GM10266 (cell line): ENCODE data around the gene ATG14.

Source experiments
- DNase-seq: peaks from one replicate; pipeline ENCODE4 v3.0.0; 2012; ENCODE audit errors: extremely low spot score
- TF ChIP-seq, protein P1 (sequence below): IDR thresholded peaks from 2 replicates; pipeline ENCODE4 v1.5.1; 2012; ENCODE audit warnings: mild to moderate bottlenecking, low read depth; ENCODE audit not compliant: control insufficient read depth, insufficient read depth; ENCODE audit errors: missing control alignments

ATG14 gene

DNA sequence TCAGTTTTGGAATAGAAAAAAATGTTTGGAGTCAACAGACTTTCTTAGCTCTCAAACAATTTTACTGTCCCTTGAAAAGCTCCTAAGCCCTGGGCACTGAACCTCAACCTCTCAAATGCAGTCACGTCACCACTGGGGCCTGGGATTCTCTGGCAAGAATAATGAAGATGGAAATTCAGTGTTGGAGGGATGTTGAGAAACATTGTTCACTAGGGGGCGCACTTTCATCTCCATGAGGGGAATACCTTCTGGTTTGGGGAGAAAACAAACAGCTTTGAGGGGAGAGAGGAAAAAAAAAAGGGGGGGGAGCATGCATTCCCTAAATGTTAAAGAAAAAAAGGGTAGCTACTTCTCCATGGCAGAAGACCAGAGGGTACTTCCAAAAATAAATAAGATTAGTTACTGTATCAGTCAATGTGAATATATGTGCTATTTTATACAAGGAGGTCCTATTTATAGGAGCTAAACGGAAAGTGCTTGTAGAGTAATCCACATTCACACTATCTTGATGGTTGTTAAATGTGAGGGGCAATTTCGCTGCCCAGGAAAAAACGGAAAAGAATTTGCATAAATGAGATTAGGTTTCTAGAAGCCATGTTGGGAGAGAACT is 34.6 kb upstream of the ATG14 start:
- TF ChIP-seq, protein P1, sequence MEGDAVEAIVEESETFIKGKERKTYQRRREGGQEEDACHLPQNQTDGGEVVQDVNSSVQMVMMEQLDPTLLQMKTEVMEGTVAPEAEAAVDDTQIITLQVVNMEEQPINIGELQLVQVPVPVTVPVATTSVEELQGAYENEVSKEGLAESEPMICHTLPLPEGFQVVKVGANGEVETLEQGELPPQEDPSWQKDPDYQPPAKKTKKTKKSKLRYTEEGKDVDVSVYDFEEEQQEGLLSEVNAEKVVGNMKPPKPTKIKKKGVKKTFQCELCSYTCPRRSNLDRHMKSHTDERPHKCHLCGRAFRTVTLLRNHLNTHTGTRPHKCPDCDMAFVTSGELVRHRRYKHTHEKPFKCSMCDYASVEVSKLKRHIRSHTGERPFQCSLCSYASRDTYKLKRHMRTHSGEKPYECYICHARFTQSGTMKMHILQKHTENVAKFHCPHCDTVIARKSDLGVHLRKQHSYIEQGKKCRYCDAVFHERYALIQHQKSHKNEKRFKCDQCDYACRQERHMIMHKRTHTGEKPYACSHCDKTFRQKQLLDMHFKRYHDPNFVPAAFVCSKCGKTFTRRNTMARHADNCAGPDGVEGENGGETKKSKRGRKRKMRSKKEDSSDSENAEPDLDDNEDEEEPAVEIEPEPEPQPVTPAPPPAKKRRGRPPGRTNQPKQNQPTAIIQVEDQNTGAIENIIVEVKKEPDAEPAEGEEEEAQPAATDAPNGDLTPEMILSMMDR = peak; percentile 60
- DNase-seq = peak; percentile 68

DNA sequence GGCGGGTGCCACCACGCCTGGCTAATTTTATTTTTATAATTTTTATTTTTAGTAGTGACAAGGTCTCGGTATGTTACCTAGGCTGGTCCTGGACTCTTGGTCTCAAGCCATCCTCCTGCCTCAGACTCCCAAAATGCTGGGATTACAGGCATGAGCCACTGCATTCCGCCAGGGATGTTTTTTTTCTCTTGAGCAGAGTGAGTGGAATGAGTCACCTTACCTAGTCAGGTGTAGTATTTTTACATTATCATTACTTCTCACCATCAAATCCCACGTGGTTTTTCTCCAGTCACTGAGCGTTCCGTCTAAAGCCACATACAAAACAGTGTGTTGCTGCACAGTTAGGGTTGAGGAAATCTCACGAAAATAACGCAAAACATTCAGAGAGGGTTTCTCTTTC is 29.7 kb upstream of the ATG14 start:
- DNase-seq = no peak

DNA sequence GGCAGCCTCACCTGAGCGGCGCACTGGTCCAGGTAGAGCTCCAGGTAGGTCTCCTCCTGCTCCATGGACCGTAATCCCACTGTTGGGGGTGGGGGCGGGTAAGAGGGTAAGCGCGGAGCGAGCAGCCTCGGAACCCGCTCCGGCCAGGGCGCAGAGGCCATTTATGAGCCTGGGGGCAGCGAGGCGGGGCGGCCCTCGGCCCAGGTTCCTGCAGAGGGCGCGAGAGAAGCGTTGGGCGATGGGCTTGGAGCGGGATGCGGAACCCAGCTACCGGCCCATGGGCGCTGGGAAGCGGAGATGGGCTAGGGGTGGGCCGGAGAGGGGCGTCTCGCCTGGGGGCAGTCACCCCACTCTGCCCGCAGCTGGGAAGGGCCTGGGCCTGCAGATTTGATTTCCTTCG is 28.8 kb upstream of the ATG14 start, which contains the start of gene TBPL2:
Gene TBPL2, minus strand, starts transcription at position 232 of the 400 bp plus-strand sequence. Its CDS starts 167 bp downstream, at position 65.
- TF ChIP-seq, protein P1 = peak; percentile 7
- no peak for DNase-seq

More for the DNA sequence above, 29.7 kb upstream of the ATG14 start:
- TF ChIP-seq, protein P1 = no peak

DNA sequence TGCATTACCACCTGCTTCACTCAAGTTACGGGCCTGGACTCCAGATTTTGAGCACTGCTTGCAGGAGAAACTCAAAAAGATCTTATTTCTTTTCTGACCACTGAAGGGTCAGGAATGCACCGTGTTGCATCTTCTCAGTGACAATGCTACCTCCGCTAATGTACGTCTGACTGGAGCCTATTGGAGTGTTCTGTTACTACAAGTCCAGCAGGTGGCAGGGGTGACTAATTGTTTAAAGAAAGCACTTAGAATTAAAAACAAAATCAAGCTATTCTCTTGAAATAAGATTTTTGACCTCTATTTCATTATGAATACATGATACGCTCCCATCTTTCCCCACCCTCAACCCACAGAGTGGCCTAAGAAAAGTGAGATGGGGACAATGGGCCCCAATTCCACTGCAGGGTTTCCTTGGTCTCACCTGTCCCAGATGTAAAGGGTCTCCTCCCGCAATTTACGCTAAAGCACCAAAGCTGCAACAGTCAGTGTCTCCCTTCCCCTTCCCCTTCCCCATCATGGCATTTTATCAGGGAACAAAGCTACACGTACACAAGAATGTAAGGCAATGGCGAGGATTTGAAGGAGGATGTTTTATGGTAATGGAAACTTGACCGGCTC is 26.5 kb upstream of the ATG14 start:
- peak; percentile 45 for DNase-seq
- TF ChIP-seq, protein P1 = peak; percentile 65

DNA sequence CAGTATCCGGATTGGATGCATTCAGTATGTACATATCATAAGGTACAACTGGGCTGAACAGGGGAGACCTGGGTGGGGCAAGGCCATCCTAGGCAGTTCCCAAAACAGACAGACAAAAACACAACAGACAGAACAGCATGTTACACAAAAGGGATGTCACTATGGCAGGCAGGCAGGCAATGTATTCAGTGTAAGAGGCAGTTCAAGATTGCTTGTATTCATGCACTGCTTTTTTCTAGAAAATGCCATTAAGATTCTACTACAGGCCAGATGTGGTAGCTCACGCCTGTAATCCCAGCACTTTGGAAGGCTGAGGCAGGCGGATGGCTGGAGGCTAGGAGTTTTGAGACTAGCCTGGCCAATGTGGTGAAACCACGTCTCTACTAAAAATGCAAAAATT is 25.3 kb upstream of the ATG14 start:
- TF ChIP-seq, protein P1 = no peak
- DNase-seq = no peak

DNA sequence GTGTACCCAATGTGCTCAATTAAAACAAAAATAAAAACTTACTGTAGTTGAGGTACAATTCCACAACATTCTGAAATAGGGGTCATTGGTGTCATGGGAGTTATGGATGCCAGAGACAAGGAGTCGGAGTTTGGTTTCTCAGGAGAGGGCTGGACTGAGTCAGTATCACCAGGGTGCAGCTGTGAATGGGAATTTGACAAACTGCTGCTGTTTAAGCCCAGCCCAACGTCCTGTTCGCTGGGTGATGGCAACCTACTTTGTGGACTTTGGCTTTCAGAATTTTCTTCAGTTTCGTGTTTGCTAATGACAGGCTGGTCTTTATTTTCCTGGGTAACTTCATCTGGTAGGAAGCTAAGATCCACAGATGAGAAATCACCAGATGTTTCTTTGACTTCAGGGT is 24.9 kb upstream of the ATG14 start:
- TF ChIP-seq, protein P1 = no peak

DNA sequence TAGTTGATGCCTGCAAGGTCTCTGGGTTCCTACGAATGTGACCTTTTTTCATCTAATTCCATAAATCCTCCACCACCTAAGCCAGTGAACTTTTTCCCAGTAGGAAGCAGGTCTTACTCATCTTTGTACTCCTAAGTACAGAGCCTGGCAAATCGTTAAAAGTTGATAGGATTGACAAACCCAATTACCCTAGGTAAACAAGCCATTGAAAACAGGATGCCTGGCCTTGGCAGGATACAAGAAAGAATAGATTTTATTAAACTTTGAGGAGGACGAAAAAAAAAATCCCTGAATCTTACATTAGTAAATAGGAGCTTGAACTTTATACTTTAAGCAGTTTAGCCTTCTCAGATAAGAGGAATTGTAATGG is 23.2 kb upstream of the ATG14 start:
- no peak for DNase-seq
- TF ChIP-seq, protein P1 = no peak

More for the DNA sequence above, 24.9 kb upstream of the ATG14 start:
- no peak for DNase-seq
